Measurements from ENCODE around the gene MAN1A1. TPM values are rescaled to one million over a fixed set of nuclear protein-coding genes. Genes with fewer than 3 reads are reported as not detected.
"Not testable (repeated sequence)": the region's sequence is repeated elsewhere in the genome, so short reads cannot be mapped to it uniquely, and the experiment has no call there.

Gene MAN1A1
- total and polyA plus RNA-seq, 4 donors = 68.2 to 209 (median 148) TPM

DNA sequence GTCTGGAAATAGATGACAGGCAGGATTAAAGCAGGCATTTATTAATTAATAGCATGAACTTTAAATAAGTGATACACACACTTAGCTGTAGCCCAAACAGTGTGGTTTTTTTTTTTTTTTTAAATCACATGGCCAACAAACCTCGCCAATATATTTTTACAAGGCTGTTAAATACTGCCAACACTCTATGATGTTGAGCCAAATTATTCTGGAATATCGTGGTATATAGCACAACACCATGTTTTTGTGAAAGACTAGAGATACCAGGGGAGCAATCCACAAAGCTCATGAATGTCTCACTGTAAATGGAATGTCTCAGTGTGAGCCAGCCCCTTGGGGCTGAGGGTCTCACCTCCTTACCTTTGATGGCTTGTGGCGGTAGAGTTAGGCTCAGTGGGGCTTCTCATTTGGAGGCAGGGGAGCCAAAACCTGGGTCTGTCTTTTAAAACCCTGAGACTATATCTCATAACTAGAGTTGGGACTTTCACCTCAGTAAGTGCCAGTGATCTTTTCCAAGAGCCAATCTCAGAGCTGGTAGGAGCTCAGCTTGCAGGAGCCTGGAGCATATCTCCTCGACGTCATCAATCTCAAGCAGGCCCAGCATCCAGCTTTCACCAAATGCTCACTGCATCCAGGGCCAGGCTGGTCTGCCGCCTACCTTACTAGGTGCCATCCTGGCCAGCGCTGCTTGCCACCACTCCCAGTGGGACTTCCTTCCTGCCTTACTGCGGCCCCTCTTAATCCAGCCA lies 192.6 kb downstream of the MAN1A1 start:
- 85% methylated on average over 8 of the region's 8 CpGs for WGBS
- Histone ChIP-seq H3K9me3 (ENCODE audit: control insufficient read depth in 4 of 4, low read length in 3 of 4) (no peaks in the 10 kb centered on the region), H3K9ac (ENCODE audit: low read depth in 1 of 2, low read length in 2 of 2) (no peak overlapping the region), H3K4me1 (ENCODE audit: control insufficient read depth in 4 of 4, insufficient read depth in 4 of 4, low read length in 3 of 4) (no peaks in the 10 kb centered on the region), H3K27ac (ENCODE audit: low read depth in 1 of 2, low read length in 2 of 2) (no peak overlapping the region), H3K4me3 (ENCODE audit: low read depth in 1 of 3, low read length in 3 of 3) (no peak overlapping the region), H3K27me3 (ENCODE audit: control insufficient read depth in 4 of 4, insufficient read depth in 4 of 4, low read length in 3 of 4) (no peaks in the 10 kb centered on the region), H3K36me3 (ENCODE audit: control insufficient read depth in 4 of 4, insufficient read depth in 3 of 4, low read depth in 1 of 4, low read length in 3 of 4) (no peaks in the 10 kb centered on the region)
- TF ChIP-seq RXRA (IDR thresholded peaks at IDR 0.05) (no peak), YY1 (IDR thresholded peaks at IDR 0.05) (no peak), GABPA (IDR thresholded peaks at IDR 0.05 in 1 of 2, conservative IDR thresholded peaks at IDR 0.05 in 1 of 2) (no peak), HNF4A (conservative IDR thresholded peaks at IDR 0.05) (no peak), NR2F2 (IDR thresholded peaks at IDR 0.05) (no peak), JUND (IDR thresholded peaks at IDR 0.05) (no peak), HNF4G (IDR thresholded peaks at IDR 0.05) (no peak), SP1 (IDR thresholded peaks at IDR 0.05) (no peak), RAD21 (IDR thresholded peaks at IDR 0.05) (no peak), EGR1 (IDR thresholded peaks at IDR 0.05; ENCODE audit: low read depth in 2 of 2) (no peak), TAF1 (conservative IDR thresholded peaks at IDR 0.05) (no peak), FOXA1 (IDR thresholded peaks at IDR 0.05) (no peak)
- TF ChIP-seq, protein P1, sequence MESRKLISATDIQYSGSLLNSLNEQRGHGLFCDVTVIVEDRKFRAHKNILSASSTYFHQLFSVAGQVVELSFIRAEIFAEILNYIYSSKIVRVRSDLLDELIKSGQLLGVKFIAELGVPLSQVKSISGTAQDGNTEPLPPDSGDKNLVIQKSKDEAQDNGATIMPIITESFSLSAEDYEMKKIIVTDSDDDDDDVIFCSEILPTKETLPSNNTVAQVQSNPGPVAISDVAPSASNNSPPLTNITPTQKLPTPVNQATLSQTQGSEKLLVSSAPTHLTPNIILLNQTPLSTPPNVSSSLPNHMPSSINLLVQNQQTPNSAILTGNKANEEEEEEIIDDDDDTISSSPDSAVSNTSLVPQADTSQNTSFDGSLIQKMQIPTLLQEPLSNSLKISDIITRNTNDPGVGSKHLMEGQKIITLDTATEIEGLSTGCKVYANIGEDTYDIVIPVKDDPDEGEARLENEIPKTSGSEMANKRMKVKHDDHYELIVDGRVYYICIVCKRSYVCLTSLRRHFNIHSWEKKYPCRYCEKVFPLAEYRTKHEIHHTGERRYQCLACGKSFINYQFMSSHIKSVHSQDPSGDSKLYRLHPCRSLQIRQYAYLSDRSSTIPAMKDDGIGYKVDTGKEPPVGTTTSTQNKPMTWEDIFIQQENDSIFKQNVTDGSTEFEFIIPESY (IDR thresholded peaks at IDR 0.05) = no peak
- TF ChIP-seq, protein P2, sequence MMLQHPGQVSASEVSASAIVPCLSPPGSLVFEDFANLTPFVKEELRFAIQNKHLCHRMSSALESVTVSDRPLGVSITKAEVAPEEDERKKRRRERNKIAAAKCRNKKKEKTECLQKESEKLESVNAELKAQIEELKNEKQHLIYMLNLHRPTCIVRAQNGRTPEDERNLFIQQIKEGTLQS (IDR thresholded peaks at IDR 0.05) = no peak
- TF ChIP-seq, protein P3, sequence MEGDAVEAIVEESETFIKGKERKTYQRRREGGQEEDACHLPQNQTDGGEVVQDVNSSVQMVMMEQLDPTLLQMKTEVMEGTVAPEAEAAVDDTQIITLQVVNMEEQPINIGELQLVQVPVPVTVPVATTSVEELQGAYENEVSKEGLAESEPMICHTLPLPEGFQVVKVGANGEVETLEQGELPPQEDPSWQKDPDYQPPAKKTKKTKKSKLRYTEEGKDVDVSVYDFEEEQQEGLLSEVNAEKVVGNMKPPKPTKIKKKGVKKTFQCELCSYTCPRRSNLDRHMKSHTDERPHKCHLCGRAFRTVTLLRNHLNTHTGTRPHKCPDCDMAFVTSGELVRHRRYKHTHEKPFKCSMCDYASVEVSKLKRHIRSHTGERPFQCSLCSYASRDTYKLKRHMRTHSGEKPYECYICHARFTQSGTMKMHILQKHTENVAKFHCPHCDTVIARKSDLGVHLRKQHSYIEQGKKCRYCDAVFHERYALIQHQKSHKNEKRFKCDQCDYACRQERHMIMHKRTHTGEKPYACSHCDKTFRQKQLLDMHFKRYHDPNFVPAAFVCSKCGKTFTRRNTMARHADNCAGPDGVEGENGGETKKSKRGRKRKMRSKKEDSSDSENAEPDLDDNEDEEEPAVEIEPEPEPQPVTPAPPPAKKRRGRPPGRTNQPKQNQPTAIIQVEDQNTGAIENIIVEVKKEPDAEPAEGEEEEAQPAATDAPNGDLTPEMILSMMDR (IDR thresholded peaks at IDR 0.05; ENCODE audit: low read depth, low read length, missing input control) = no peak
- TF ChIP-seq, protein P4, sequence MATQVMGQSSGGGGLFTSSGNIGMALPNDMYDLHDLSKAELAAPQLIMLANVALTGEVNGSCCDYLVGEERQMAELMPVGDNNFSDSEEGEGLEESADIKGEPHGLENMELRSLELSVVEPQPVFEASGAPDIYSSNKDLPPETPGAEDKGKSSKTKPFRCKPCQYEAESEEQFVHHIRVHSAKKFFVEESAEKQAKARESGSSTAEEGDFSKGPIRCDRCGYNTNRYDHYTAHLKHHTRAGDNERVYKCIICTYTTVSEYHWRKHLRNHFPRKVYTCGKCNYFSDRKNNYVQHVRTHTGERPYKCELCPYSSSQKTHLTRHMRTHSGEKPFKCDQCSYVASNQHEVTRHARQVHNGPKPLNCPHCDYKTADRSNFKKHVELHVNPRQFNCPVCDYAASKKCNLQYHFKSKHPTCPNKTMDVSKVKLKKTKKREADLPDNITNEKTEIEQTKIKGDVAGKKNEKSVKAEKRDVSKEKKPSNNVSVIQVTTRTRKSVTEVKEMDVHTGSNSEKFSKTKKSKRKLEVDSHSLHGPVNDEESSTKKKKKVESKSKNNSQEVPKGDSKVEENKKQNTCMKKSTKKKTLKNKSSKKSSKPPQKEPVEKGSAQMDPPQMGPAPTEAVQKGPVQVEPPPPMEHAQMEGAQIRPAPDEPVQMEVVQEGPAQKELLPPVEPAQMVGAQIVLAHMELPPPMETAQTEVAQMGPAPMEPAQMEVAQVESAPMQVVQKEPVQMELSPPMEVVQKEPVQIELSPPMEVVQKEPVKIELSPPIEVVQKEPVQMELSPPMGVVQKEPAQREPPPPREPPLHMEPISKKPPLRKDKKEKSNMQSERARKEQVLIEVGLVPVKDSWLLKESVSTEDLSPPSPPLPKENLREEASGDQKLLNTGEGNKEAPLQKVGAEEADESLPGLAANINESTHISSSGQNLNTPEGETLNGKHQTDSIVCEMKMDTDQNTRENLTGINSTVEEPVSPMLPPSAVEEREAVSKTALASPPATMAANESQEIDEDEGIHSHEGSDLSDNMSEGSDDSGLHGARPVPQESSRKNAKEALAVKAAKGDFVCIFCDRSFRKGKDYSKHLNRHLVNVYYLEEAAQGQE (IDR thresholded peaks at IDR 0.05) = no peak
- TF ChIP-seq, protein P5, sequence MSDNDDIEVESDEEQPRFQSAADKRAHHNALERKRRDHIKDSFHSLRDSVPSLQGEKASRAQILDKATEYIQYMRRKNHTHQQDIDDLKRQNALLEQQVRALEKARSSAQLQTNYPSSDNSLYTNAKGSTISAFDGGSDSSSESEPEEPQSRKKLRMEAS (IDR thresholded peaks at IDR 0.05) = no peak
- no peak for DNase-seq (ENCODE audit: low spot score)

DNA sequence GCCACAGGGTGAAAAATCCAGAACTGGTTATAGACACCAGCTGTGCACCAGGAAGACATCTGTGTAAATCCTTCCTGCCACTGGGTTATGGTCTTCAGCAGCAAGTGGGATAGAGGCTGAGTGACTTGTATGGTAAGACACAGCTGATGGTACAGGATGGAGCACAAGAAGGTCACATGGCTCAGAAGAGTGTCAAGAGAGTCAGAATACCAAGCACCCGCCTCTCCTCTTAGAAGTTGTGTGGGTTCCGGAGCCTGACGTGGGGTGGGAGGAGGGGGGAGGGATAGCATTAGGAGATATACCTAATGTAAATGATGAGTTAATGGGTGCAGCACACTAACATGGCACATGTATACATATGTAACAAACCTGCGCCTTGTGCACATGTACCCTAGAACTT lies 193.5 kb downstream of the MAN1A1 start:
- not testable (repeated sequence) for H3K27ac ChIP-seq (ENCODE audit: low read depth in 1 of 2, low read length in 2 of 2); H3K27me3 ChIP-seq (ENCODE audit: control insufficient read depth in 4 of 4, insufficient read depth in 4 of 4, low read length in 3 of 4); H3K36me3 ChIP-seq (ENCODE audit: control insufficient read depth in 4 of 4, insufficient read depth in 3 of 4, low read depth in 1 of 4, low read length in 3 of 4); H3K4me1 ChIP-seq (ENCODE audit: control insufficient read depth in 4 of 4, insufficient read depth in 4 of 4, low read length in 3 of 4); H3K9me3 ChIP-seq (ENCODE audit: control insufficient read depth in 4 of 4, low read length in 3 of 4); DNase-seq (ENCODE audit: low spot score); H3K9ac ChIP-seq (ENCODE audit: low read depth in 1 of 2, low read length in 2 of 2); H3K4me3 ChIP-seq (ENCODE audit: low read depth in 1 of 3, low read length in 3 of 3)
- 95% methylated on average over 4 of the region's 4 CpGs for WGBS

Data from liver (tissue), 9 donors.